Astrocyte of the cerebellum (primary cell): ENCODE measurements around the gene RLF.

Experiments used
- DNase-seq: peaks from one replicate; pipeline ENCODE4 v3.0.0-alpha.2; 2011; ENCODE audit warnings: low read depth
- H3K4me3 ChIP-seq: 2 replicates; pipeline ENCODE4 v1.5.1; 2011; ENCODE audit warnings: mild to moderate bottlenecking, low read depth, low read length, moderate library complexity
- CTCF ChIP-seq: IDR thresholded peaks from 2 replicates; pipeline ENCODE4 v1.5.1; 2012; ENCODE audit warnings: low read length, low read depth, moderate library complexity, mild to moderate bottlenecking; ENCODE audit errors: missing control alignments
- in situ Hi-C: cut with HindIII; loops from 2 replicates; pipeline ENCODE4 v1.10.0; 2017; ENCODE audit warnings: low sequenced_read_pairs

The RLF gene

GRCh38 chr1:40267767-40268187 is 106.6 kb downstream of the RLF start:
- no peak overlapping the region for H3K4me3 ChIP-seq
- DNase-seq: peak; percentile 99
- in situ Hi-C loops: no loop called here
- no peak for TF ChIP-seq CTCF

GRCh38 chr1:40268211-40268610 is 107.0 kb downstream of the RLF start:
- TF ChIP-seq CTCF: no peak
- in situ Hi-C loops: no loop called here
- H3K4me3 ChIP-seq: no peak overlapping the region
- no peak for DNase-seq

GRCh38 chr1:40270152-40270834 is 109.1 kb downstream of the RLF start:
- H3K4me3 ChIP-seq: no peak overlapping the region
- in situ Hi-C loops: no loop called here
- DNase-seq: no peak
- TF ChIP-seq CTCF: no peak

GRCh38 chr1:40272653-40273213 is 111.5 kb downstream of the RLF start:
- no peak for DNase-seq
- in situ Hi-C loops: no loop called here
- no peak overlapping the region for H3K4me3 ChIP-seq
- TF ChIP-seq CTCF: no peak

GRCh38 chr1:40273547-40274166 is 112.5 kb downstream of the RLF start:
- TF ChIP-seq CTCF: no peak
- DNase-seq: no peak
- in situ Hi-C loops: no loop called here
- no peak overlapping the region for H3K4me3 ChIP-seq

- H3K4me3 ChIP-seq: no peak overlapping the region
- no peak for DNase-seq
- no peak for TF ChIP-seq CTCF
- in situ Hi-C loops: no loop called here
These were observed 113.1 kb downstream of the RLF start for GRCh38 chr1:40274331-40274730.
